HEK293 (cell line): ENCODE results near the gene NSD1.

Experiments used
- CTCF ChIA-PET: fragments of 350-600 bp; formaldehyde crosslinking; extraction: SDS; loops from one replicate; lab custom pipeline; 2021; ENCODE audit warnings: antibody characterized with exemption; lab: Yijun Ruan, JAX
- POLR2A ChIA-PET: fragments of 300-600 bp; formaldehyde crosslinking; extraction: SDS; loops from one replicate; lab custom pipeline; 2020; ENCODE audit warnings: antibody characterized with exemption, inconsistent platforms; lab: Yijun Ruan, JAX
- H3K27ac ChIP-seq: fragments of 200-500 bp; sonication (Bioruptor generic); 2 replicates; pipeline ENCODE4 v1.5.1; 2014; ENCODE audit warnings: low read depth, low read length, control low read depth, inconsistent platforms; ENCODE audit errors: extremely low read depth
- H3K36me3 ChIP-seq, 2 experiments: fragments of 200-500 bp in 1 of 2; sonication (Bioruptor generic) in 1 of 2; 1 replicate in 1 of 2; 2 replicates in 1 of 2; pipeline ENCODE4 v1.5.1; 2014 to 2017; ENCODE audit warnings: inconsistent platforms in 2 of 2, low read length in 2 of 2; ENCODE audit not compliant: control insufficient read depth in 2 of 2, insufficient read depth in 1 of 2
- H3K4me1 ChIP-seq: fragments of 200-500 bp; sonication (Bioruptor generic); 2 replicates; pipeline ENCODE4 v1.5.1; 2014; ENCODE audit warnings: mild to moderate bottlenecking, low read length, inconsistent platforms; ENCODE audit not compliant: control insufficient read depth, insufficient read depth
- H3K4me3 ChIP-seq: 2 replicates; pipeline ENCODE4 v1.5.1; 2011; ENCODE audit warnings: low read depth, mild to moderate bottlenecking, control low read depth, low read length, moderate library complexity
- H3K9me3 ChIP-seq: fragments of 200-500 bp; sonication (Bioruptor generic); 2 replicates; pipeline ENCODE4 v1.5.1; 2014; ENCODE audit warnings: low read depth, low read length, inconsistent platforms; ENCODE audit not compliant: control insufficient read depth, insufficient read depth
- BCL11A ChIP-seq: fragments of 450-650 bp; formaldehyde crosslinking; IDR thresholded peaks from 2 replicates; pipeline ENCODE4 v1.5.1; 2016; ENCODE audit warnings: low read depth, missing biosample characterization, missing genetic modification characterization
- GFI1B ChIP-seq: fragments of 450-650 bp; formaldehyde crosslinking; IDR thresholded peaks from 2 replicates; pipeline ENCODE4 v1.5.1; 2016; ENCODE audit warnings: missing biosample characterization, missing genetic modification characterization
- MEIS1 ChIP-seq: sonication (generic); formaldehyde crosslinking; IDR thresholded peaks from 2 replicates; pipeline ENCODE4 v1.8.1; 2022; ENCODE audit warnings: missing genetic modification reagents, mild to moderate bottlenecking, borderline replicate concordance
- OSR2 ChIP-seq: fragments of 450-650 bp; formaldehyde crosslinking; IDR thresholded peaks from 2 replicates; pipeline ENCODE4 v1.5.1; 2016; ENCODE audit warnings: missing biosample characterization, missing genetic modification characterization
- PRDM1 ChIP-seq: fragments of 450-650 bp; formaldehyde crosslinking; IDR thresholded peaks from 2 replicates; pipeline ENCODE4; 2016; ENCODE audit warnings: missing biosample characterization, missing genetic modification characterization
- REPIN1 ChIP-seq: fragments of 450-650 bp; formaldehyde crosslinking; IDR thresholded peaks from 2 replicates; pipeline ENCODE4 v1.5.1; 2017; ENCODE audit warnings: missing biosample characterization, missing genetic modification characterization, low read depth
- ZBTB1 ChIP-seq: fragments of 450-650 bp; formaldehyde crosslinking; IDR thresholded peaks from 2 replicates; pipeline ENCODE4 v1.5.1; 2016; ENCODE audit warnings: missing biosample characterization, missing genetic modification characterization
- ZFP3 ChIP-seq: fragments of 450-650 bp; formaldehyde crosslinking; IDR thresholded peaks from 2 replicates; pipeline ENCODE4 v1.5.1; 2016; ENCODE audit warnings: low read depth, missing biosample characterization, missing genetic modification characterization
- ZNF112 ChIP-seq: fragments of 450-650 bp; formaldehyde crosslinking; IDR thresholded peaks from 2 replicates; pipeline ENCODE4 v1.5.0; 2017; ENCODE audit warnings: missing biosample characterization, missing genetic modification characterization
- ZNF184 ChIP-seq: fragments of 450-650 bp; IDR thresholded peaks from 2 replicates; pipeline ENCODE4 v1.5.1; 2018; ENCODE audit warnings: missing biosample characterization, mild to moderate bottlenecking, missing genetic modification characterization
- ZNF266 ChIP-seq: fragments of 450-650 bp; formaldehyde crosslinking; IDR thresholded peaks from 2 replicates; pipeline ENCODE4 v1.5.1; 2016; ENCODE audit warnings: missing biosample characterization, missing genetic modification characterization, low read depth
- ZNF335 ChIP-seq: fragments of 450-650 bp; formaldehyde crosslinking; conservative IDR thresholded peaks from 2 replicates; pipeline ENCODE4 v1.5.1; 2016; ENCODE audit warnings: missing biosample characterization, missing genetic modification characterization
- ZNF658 ChIP-seq: fragments of 450-650 bp; formaldehyde crosslinking; IDR thresholded peaks from 2 replicates; pipeline ENCODE4; 2016; ENCODE audit warnings: missing biosample characterization, missing genetic modification characterization
- TF ChIP-seq, protein P1 (sequence below): fragments of 450-650 bp; formaldehyde crosslinking; IDR thresholded peaks from 2 replicates; pipeline ENCODE4 v1.5.1; 2016; ENCODE audit warnings: missing biosample characterization, missing genetic modification characterization, low read depth
- TF ChIP-seq, protein P2 (sequence below): fragments of 450-650 bp; formaldehyde crosslinking; IDR thresholded peaks from 2 replicates; pipeline ENCODE4 v1.5.0; 2017; ENCODE audit warnings: missing biosample characterization, missing genetic modification characterization, borderline replicate concordance
- TF ChIP-seq, protein P3 (sequence below): fragments of 450-650 bp; formaldehyde crosslinking; IDR thresholded peaks from 2 replicates; pipeline ENCODE4 v1.5.1; 2016; ENCODE audit warnings: missing biosample characterization, missing genetic modification characterization
- TF ChIP-seq, protein P4 (sequence below): fragments of 450-650 bp; formaldehyde crosslinking; IDR thresholded peaks from 2 replicates; pipeline ENCODE4 v1.5.1; 2016; ENCODE audit warnings: missing biosample characterization, missing genetic modification characterization, borderline replicate concordance
- TF ChIP-seq, protein P5 (sequence below): fragments of 450-650 bp; formaldehyde crosslinking; IDR thresholded peaks from 2 replicates; pipeline ENCODE4 v1.5.1; 2016; ENCODE audit warnings: missing biosample characterization, missing genetic modification characterization, borderline replicate concordance

The NSD1 gene

DNA sequence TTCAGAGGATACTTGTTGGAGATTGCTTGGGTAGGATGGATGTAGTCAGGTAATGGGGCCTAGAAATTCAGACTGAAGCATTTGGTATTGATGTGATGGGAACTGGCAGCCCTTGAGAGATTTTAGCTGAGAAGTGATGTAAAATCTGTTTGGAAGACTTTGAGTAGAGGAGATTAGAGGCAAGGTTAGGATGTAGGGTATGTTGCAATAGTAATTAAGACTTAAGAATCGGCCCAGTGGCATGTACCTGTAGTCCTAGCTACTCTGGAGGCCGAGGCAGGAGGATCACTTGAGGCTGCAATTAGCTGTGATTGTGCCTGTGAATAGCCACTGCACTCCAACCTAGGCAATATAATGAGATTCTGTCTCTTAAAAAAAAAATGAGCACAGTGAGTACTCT lies 6.7 kb downstream of the NSD1 start:
- POLR2A ChIA-PET: no interaction called here
- Histone ChIP-seq H3K4me1 (peaks cover 16% of the 10 kb centered on the region), H3K36me3 (peaks cover 79 to 81% of the 10 kb centered on the region in 2 experiments)
- TF ChIP-seq GFI1B (tag by site-specific recombination): 0 out of 2 replicates have a peak, but pooled peaks have one; percentile 24
- TF ChIP-seq, protein P1, sequence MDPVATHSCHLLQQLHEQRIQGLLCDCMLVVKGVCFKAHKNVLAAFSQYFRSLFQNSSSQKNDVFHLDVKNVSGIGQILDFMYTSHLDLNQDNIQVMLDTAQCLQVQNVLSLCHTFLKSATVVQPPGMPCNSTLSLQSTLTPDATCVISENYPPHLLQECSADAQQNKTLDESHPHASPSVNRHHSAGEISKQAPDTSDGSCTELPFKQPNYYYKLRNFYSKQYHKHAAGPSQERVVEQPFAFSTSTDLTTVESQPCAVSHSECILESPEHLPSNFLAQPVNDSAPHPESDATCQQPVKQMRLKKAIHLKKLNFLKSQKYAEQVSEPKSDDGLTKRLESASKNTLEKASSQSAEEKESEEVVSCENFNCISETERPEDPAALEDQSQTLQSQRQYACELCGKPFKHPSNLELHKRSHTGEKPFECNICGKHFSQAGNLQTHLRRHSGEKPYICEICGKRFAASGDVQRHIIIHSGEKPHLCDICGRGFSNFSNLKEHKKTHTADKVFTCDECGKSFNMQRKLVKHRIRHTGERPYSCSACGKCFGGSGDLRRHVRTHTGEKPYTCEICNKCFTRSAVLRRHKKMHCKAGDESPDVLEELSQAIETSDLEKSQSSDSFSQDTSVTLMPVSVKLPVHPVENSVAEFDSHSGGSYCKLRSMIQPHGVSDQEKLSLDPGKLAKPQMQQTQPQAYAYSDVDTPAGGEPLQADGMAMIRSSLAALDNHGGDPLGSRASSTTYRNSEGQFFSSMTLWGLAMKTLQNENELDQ: no peak
- no peak for TF ChIP-seq REPIN1 (tag by site-specific recombination)
- no peak for TF ChIP-seq ZFP3
- no peak for TF ChIP-seq ZNF658 (tag by site-specific recombination)
- TF ChIP-seq ZBTB1 (tag by site-specific recombination): no peak
- TF ChIP-seq, protein P2, sequence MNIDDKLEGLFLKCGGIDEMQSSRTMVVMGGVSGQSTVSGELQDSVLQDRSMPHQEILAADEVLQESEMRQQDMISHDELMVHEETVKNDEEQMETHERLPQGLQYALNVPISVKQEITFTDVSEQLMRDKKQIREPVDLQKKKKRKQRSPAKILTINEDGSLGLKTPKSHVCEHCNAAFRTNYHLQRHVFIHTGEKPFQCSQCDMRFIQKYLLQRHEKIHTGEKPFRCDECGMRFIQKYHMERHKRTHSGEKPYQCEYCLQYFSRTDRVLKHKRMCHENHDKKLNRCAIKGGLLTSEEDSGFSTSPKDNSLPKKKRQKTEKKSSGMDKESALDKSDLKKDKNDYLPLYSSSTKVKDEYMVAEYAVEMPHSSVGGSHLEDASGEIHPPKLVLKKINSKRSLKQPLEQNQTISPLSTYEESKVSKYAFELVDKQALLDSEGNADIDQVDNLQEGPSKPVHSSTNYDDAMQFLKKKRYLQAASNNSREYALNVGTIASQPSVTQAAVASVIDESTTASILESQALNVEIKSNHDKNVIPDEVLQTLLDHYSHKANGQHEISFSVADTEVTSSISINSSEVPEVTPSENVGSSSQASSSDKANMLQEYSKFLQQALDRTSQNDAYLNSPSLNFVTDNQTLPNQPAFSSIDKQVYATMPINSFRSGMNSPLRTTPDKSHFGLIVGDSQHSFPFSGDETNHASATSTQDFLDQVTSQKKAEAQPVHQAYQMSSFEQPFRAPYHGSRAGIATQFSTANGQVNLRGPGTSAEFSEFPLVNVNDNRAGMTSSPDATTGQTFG (tag by site-specific recombination): no peak
- TF ChIP-seq, all 188 proteins: peak for 1
- Histone ChIP-seq H3K4me3 (no peak overlapping the region), H3K27ac (no peak overlapping the region), H3K9me3 (no peaks in the 10 kb centered on the region)
- CTCF ChIA-PET: no interaction called here

DNA sequence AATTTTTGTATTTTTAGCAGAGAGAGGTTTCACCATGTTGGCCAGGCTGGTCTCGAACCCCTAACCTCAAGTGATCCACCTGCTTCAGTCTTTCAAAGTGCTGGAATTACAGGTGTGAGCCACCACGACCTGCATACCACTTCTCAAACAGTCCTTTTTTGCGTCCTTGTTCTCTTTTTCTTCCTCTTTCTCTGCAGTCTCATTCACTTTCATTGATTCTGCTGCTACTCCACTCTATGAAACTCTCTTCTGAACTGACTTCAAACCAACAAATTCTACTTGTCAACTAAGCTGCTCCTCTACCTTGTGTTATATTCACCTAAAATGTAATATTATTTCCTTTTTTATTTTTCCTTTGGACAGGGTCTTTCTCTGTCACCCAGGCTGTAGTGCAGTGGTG lies 7.9 kb downstream of the NSD1 start:
- TF ChIP-seq MEIS1 (CRISPR knock-in tag): no peak
- peak; percentile 79 for TF ChIP-seq PRDM1 (tag by site-specific recombination)
- no peak overlapping the region for H3K4me3 ChIP-seq
- ChIA-PET CTCF (interaction anchor here (0.7 kb wide), 1 partner anchor 24 kb away, joined by 3 read pairs; no protein-coding TSS in a partner anchor), POLR2A (no interaction called here)
- H3K4me1 ChIP-seq: peaks cover 7% of the 10 kb centered on the region
- no peaks in the 10 kb centered on the region for H3K9me3 ChIP-seq
- H3K36me3 ChIP-seq: peaks cover 80% of the 10 kb centered on the region in 2 experiments
- H3K27ac ChIP-seq: no peak overlapping the region

DNA sequence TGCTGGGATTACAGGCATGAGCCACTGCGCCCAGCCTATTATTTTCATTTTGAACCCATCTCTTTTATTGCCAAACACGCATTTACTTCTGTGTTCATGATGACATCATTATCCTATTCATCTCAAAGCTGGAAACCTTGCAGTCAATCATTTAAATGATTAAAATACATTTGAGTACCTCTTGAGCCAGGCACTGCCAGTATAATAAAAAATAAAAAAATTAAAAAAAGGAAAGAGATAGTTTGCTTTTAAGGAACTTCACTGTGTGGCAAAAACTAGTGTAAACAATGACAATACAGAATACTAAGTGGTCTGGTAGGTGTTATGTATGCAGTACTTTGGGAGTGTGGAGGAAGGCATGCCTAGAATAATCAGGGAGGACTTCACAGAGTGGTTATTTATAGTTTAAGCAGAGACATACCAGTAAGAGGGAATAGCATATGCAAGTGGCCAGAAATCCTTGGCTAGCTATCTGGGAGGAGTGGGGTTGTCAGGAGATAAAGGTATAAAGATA lies 8.6 kb downstream of the NSD1 start:
- H3K4me1 ChIP-seq: peaks cover 6% of the 10 kb centered on the region; the same call in 1 of the 2 replicates
- no peak overlapping the region for H3K4me3 ChIP-seq
- peaks cover 79 to 80% of the 10 kb centered on the region in 2 experiments for H3K36me3 ChIP-seq
- CTCF ChIA-PET: interaction anchor here (0.7 kb wide), 1 partner anchor 24 kb away, joined by 3 read pairs; no protein-coding TSS in a partner anchor
- POLR2A ChIA-PET: no interaction called here
- H3K9me3 ChIP-seq: no peaks in the 10 kb centered on the region
- no peak overlapping the region for H3K27ac ChIP-seq
- TF ChIP-seq, protein P3, sequence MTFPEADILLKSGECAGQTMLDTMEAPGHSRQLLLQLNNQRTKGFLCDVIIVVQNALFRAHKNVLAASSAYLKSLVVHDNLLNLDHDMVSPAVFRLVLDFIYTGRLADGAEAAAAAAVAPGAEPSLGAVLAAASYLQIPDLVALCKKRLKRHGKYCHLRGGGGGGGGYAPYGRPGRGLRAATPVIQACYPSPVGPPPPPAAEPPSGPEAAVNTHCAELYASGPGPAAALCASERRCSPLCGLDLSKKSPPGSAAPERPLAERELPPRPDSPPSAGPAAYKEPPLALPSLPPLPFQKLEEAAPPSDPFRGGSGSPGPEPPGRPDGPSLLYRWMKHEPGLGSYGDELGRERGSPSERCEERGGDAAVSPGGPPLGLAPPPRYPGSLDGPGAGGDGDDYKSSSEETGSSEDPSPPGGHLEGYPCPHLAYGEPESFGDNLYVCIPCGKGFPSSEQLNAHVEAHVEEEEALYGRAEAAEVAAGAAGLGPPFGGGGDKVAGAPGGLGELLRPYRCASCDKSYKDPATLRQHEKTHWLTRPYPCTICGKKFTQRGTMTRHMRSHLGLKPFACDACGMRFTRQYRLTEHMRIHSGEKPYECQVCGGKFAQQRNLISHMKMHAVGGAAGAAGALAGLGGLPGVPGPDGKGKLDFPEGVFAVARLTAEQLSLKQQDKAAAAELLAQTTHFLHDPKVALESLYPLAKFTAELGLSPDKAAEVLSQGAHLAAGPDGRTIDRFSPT (tag by site-specific recombination): peak; percentile 21; the same call in 1 of the 2 replicates
- TF ChIP-seq OSR2 (tag by site-specific recombination): peak; percentile 71; the same call in 1 of the 2 replicates
- TF ChIP-seq, protein P4, sequence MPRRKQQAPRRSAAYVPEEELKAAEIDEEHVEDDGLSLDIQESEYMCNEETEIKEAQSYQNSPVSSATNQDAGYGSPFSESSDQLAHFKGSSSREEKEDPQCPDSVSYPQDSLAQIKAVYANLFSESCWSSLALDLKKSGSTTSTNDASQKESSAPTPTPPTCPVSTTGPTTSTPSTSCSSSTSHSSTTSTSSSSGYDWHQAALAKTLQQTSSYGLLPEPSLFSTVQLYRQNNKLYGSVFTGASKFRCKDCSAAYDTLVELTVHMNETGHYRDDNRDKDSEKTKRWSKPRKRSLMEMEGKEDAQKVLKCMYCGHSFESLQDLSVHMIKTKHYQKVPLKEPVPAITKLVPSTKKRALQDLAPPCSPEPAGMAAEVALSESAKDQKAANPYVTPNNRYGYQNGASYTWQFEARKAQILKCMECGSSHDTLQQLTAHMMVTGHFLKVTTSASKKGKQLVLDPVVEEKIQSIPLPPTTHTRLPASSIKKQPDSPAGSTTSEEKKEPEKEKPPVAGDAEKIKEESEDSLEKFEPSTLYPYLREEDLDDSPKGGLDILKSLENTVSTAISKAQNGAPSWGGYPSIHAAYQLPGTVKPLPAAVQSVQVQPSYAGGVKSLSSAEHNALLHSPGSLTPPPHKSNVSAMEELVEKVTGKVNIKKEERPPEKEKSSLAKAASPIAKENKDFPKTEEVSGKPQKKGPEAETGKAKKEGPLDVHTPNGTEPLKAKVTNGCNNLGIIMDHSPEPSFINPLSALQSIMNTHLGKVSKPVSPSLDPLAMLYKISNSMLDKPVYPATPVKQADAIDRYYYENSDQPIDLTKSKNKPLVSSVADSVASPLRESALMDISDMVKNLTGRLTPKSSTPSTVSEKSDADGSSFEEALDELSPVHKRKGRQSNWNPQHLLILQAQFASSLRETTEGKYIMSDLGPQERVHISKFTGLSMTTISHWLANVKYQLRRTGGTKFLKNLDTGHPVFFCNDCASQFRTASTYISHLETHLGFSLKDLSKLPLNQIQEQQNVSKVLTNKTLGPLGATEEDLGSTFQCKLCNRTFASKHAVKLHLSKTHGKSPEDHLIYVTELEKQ: peak; percentile 42; the same call in 1 of the 2 replicates
- 0 out of 2 replicates have a peak, but pooled peaks have one; percentile 10 for TF ChIP-seq ZNF184 (tag by site-specific recombination)
- TF ChIP-seq BCL11A (tag by site-specific recombination): peak; percentile 46; the same call in 1 of the 2 replicates
- no peak for TF ChIP-seq ZNF112 (tag by site-specific recombination)
- TF ChIP-seq, protein P5, sequence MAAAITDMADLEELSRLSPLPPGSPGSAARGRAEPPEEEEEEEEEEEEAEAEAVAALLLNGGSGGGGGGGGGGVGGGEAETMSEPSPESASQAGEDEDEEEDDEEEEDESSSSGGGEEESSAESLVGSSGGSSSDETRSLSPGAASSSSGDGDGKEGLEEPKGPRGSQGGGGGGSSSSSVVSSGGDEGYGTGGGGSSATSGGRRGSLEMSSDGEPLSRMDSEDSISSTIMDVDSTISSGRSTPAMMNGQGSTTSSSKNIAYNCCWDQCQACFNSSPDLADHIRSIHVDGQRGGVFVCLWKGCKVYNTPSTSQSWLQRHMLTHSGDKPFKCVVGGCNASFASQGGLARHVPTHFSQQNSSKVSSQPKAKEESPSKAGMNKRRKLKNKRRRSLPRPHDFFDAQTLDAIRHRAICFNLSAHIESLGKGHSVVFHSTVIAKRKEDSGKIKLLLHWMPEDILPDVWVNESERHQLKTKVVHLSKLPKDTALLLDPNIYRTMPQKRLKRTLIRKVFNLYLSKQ: 0 out of 2 replicates have a peak, but pooled peaks have one; percentile 11
- TF ChIP-seq ZNF335 (tag by site-specific recombination): peak; percentile 4; the same call in 1 of the 2 replicates
- no peak for TF ChIP-seq ZNF266 (tag by site-specific recombination)
